HG03135 (cell line): ENCODE data around the gene CCDC85C.

ENCODE experiments used
- ATAC-seq: cut with Tn5 transposase; IDR thresholded peaks from one replicate; pipeline ENCODE4 v1.9.1; 2021; ENCODE audit warnings: mild to moderate bottlenecking, moderate library complexity; ENCODE audit not compliant: unreplicated experiment

The CCDC85C gene

DNA sequence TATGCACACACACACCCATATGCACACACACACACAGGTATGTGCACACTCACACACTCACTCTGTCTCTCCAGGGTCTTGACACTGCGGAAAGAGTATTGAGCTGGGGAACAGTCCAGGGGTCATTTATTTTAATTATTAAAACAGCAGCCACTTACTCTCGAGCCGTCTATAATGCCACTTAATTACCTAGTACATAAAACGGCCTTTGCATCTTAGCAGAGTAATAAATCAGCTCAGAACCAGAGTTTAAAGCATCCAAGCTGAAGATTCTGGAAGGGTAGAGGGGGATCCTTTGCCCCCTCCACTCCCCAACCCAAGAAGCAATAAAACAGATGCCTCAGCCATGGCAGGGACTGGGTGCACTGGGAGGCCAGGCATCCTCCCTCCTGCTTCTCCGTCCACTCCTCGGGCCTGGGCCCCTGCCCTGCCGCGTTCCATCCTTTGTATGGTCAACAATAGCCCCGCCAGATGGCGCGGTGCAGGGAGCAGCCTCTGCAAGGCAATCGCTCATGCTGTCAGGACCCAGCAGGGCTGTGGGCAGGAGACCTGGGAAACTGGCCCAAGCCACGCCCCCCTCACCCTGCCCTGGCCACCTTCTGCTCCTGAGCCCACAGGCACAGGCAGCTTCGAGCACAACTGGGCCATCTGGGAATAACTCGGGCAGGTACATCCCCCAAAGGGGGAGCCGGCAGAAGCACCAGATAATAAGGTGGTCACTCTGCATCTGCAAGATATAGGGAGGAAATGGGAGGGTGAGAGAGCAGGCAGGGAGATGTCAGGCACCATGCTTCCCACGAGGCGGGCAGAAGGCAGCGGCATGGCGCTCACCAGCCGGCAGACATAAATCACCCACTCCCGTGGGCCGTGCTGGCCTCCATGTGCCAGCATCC, 40.9 kb downstream of the CCDC85C start:
- no peak for ATAC-seq

- no peak for ATAC-seq
These were observed 42.1 kb downstream of the CCDC85C start for GRCh38 chr14:99561864-99562263.

DNA sequence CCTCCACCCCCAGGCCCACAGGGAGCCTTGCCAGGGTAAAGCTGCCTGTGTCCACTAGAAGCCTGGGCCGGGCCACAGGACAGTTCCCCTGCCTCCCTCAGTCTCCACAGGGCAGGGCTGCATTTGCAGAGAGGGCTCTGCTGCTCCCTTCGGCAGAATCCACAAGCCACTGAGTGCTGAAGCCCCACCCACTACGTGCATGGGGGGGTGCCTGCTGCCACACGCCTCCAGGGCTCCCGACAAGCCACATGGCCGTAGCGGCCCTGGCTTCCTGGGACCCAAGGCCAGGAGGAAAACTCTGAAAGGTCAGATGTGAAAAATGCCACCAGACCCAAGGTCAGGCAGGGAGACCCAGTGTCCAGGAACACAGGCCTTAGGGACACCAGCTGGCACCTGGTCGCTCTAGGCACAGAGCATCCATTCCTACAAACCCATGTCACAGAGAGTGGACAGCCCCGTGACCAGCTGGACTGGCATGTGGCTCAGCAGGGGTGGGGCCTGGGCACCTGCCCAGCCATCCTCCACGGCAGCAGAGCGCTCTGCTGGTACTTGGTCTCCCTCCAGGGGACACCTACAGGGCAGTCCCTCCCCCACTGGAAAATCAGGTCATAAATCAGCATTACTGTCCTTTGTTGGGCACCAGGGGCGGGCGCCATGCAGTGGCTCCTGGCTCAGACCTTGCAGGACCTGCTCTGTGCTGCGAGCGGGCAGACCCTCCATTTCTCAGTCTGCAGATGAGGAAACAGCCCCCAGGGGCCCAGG, 42.9 kb downstream of the CCDC85C start:
- no peak for ATAC-seq

DNA sequence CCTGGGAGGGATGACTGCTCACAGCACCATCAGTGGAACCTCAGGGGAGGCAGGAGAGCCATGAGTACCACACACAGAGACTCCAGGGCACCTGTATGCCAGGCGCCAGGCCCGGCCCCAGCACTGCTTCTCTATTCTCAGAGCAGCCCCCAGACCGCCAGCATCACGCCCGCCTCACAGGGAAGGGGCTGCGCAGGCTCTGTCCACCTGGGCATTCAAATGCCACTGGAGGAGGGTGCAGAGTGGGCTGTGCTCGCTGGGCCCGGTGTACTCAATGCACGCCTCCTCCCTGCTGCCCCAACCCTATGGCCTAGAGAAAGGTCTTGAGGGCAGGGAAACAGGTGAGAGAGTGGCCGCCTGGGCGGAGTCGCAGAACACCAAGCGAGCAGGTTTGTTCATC, 43.6 kb downstream of the CCDC85C start:
- no peak for ATAC-seq

DNA sequence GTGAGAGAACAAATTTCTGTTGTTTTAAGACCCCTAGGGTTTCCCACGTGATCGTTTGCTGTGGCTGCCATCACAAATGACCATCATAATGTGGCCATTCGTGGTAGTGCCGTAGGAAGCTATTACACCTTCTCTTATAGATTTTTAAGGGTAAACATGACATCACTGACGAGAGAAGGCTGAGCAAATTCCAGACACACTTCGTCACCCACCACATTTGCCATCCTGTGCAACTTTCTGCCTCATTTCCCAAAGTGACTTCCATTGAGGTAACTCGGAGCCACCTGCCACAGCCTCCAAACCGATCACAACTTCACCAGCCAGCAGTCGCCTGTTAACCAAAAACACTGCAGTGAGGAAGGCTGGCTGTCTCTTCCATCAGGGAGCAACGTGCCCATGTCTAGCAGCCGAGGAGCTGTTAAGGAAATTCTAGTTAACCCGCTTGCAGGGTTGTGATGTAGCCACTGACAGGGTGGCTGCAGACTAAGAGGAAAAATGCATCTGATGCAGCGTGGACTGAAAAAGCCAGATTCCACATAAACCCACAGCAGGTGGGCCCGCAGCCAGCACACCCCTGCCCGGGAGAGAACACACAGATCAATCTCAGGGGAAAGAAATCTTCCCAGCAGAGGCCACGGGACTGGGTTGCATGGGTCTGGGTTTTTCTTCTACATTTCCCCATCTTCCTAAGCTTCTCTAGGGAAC, 44.6 kb downstream of the CCDC85C start:
- ATAC-seq = no peak

DNA sequence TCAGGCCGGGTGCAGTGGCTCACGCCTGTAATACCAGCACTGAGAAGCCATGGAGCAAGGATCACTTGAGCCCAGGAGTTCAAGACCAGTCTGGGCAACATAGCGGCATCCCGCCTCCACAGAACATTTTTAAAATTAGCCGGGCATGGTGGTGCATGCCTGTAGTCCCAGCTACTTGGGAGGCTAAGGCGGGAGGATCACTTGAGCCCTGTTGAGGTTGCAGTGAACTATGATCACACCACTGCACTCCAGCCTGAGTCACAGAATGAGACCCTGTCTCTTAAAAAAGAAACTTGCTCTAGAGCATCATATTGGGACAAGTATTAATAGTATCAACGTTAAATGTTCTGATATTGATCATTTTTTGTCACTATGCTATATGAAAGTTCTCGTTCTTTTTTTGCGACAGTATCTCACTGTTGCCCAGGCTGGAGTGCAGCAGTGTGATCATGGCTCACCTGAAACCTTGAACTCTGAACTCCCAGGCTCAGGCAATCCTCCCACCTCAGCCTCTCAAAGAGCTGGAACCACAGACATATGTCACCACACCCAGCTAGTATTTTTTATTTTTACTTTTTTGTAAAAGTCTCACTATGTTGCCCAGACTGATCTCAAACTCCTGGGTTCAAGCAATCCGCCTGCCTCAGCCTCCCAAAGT, 47.7 kb downstream of the CCDC85C start:
- ATAC-seq = no peak

DNA sequence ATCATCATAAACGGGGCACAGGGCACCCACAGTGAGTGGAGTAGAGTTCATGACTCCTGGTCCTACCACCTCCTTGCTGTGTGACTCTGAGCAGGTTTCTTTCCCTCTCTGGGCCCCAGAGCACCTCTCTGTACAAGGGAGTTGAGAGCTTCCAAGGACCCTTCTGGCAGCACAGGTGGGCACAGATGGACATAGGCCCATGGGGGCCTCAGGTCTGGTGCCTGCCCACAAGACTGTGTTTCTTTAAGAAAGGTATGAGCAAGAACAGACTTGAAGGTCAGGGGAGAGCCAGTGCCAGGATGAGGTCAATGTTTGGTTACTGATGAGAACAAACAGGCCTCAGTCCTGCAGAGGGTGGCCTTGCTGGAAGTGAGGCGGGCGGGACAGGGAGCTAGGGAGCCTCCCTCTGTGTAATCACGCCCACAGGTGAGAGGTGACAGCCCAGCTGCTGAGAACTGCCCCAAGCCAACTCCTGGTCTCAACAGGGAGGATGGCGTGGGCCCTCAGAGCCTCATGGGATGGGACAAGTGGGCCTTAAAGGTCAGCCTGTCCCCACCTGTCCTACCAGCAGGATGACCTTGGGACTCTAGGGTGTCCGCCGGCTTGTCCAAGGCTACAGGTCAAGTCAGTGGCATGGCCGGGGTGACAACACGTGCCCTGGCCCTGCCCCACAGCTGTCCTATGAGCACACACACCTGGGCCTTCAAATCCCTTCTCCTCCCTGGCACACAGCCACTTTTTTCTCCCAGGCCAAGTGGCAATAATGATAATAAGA, 49.1 kb downstream of the CCDC85C start:
- ATAC-seq = no peak

DNA sequence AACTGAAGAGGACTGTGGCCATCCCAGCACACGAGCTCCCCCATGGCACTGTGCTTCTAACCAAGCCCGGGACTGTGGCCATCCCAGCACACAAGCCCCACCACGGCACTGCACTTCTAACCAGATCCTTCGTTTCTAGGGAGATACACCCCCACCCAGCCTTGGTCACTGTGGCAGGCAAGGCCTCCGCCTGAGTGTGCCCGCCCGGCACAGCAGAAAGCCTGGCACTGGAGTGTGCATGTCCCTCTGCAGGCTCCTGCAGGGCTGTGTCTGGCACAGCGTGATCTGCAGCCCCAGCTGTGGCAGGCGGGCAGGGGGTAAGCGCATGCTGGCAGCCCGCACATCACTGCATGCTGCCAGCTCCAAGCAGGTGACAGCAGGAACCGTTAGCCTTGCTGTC, 49.8 kb downstream of the CCDC85C start:
- ATAC-seq = no peak

DNA sequence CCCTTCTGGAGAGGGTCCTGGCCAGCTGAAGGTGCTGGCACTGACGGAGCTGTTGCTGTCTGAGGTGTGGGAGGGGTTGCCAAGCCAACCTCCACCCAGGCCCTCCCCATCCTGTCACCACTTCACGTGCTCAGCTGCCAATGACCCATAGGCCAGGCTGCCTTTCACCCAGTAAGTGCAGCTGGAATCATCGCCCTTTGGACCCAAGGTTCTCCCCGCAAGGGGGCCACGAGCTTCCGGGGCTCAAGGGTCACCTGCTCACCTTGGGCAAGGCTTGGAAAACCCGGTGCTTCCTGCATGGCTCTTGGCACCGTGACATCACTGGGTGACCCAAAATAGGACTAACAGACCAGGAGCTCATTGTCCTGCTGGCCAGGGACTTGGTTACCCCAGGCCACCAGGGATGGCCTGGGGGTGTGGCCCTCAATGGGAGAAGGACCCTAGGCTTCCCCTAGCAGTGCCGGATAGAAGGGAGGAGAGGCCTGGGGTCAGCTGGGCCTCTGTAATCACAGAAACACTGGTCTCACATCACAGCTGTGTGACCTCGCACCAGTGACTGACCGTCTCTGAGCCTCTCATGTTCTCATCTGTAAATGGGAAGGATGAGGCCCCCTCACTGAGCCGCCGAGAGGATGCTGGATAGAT, 51.3 kb downstream of the CCDC85C start:
- no peak for ATAC-seq

DNA sequence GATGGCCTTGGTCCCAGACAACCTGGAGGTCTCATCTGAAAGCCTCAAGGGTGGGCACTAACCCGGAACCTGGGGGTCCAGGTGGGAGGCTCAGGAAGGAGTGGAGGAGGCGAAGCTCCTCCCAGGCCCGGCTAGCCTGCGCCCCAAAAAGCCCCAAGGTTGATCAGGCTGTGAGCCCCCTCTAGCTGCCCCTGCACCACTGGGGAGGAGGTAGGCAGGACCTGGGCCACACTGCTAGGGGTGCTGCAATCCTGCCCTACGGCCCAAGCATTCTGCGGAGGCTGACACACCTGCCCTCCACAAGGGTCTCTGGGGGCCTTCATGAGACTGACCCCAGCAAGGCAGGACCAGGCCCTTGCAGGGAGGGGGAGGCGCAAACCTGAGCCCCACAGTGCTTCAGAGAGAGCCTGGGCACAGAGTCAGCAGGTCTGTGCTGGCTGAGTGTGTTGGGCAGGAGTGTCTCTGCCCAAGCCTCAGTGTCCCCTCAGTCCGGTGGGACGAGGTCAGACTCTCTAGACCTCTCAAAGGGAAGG, 51.9 kb downstream of the CCDC85C start:
- no peak for ATAC-seq

DNA sequence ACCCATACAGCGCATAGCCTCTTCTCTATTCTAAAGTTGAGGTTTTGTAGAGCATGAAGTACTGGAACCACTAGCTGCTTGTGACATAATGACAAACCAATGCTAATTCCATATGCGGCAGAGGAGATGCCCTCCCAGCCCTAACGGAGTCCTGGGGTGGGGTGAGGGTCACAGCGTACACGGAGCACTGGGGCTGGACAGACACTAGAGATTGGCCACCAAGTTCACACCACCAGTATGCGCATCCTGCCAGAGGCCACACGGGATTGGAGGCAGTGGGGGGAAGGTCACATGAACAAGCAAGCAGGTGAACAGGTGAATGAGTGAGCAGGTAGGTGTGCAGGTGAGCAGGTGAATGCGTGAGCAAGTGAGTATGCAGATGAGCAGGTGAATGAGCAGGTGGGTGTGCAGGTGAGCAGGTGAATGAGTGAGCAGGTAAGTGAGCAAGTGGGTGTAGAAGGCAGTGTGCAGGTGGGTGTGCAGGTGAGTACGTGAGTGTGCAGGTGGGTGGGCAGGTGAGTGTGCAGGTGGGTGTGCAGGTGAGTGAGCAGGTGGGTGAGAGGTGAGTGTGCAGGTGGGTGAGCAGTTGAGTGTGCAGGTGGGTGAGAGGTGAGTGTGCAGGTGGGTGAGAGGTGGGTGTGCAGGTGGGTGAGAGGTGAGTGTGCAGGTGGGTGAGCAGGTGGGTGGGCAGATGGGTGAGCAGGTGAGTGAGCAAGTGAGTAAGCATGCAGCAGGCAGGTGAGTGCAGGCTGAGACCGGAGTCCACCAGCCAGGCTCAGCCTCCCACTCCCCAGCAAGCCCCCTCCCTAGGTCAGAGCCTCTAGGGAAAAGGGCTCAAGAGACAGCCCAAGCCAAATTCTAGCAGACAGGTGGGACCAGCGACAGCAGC, 52.7 kb downstream of the CCDC85C start:
- no peak for ATAC-seq

DNA sequence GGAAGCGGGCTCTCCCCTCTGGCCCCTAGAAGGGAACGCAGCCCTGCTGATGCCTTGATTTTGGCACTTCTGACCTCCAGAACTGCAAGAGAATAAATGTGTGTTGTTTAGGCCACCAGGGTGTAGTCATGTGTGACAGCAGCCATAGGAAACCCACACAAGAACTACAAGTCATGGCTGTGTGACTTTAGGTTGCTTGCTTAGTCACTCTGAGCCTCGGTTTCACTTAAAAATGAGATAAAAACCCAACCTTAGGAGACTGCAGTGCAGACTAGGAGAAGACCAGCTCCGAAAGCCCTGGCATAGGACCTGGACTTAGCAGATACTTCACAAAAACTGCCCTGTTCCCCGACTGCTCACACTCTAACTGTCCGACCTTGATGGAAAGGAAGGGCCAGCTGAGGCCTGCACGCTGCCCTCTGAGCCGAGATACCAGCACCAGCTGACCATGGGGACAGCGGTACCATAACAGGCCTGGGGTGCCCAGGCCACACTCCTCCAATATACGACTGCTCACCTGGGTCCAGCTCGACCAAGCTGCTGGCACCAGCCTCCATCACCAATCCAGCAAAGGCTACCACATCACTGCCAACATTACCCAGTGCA, 53.5 kb downstream of the CCDC85C start:
- no peak for ATAC-seq

DNA sequence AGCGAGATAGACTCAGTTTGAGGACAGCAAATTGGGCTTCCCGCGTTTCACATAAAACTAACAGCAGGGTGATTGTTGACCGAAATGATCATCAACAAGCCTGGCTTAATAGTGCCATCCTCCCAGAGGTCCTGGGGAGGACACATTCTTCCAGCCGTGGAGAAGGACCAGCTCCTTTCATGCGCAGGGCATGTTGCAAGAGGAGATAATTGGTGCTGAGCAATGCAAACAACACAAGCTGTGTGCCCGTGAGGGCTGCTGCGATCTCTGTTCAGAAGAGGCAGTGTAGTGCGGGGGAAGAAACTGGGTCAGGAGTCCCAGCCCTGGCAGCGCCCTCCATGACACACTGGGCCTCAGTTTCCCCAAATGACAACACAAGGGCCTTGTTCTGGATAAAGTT, 54.3 kb downstream of the CCDC85C start:
- ATAC-seq = no peak

- no peak for ATAC-seq
These were observed 55.0 kb downstream of the CCDC85C start for GRCh38 chr14:99548871-99549515.

DNA sequence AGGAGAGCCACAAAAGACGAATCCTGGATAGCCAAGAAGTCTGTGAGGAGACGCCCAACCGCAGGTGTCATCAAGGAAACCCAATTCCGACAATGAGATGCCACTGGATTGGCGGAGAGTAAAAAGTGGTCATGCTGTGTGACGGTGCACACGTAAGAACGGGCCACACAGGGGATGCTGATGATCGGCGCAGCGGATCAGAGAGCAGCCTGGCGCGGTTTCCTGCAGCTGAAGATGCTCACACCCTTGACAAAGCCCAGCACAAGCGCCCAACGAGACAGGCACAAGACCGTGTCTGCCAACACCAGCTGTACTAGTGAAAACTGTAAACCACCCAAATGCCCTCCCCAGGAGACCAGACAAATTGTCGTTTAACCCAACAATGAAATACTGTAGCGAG, 55.8 kb downstream of the CCDC85C start:
- no peak for ATAC-seq

DNA sequence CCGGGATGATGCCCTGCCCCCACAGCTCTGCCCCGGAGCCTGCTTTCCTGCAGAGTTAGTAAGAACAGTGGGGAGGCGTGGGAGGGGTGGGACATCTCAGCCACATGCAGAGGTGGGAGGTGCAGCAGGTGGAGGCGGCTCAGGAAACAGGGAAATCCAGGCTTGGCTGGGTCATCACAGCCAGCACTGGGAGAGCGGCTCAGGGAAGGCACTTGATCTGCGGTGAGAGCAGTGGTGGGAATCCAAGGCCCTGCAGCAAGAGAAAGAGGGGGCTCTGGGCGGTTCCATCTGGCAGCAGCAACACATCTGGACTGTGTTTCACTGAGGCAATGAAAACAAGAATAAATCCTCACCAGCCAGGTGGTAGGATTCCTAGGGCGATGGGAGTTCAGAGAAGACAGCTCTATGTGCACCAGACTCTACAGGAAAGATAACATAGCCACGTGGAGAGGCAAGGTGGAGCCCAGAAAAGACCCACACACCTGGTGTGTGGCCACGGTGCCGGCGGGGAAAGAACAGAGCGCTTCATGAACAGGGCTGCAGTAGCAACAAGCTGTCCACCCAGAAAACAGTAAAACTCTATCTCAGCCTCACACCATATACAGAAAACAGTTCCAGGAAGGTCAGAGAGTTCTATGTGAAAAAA, 57.6 kb downstream of the CCDC85C start:
- ATAC-seq = no peak

- ATAC-seq = no peak
These were observed 58.4 kb downstream of the CCDC85C start for GRCh38 chr14:99545586-99545985.
